SU-DHL-6 (cell line): Measurements from ENCODE around the gene MGAT1.

Experiments used
- CTCF ChIP-seq: fragments of 200-600 bp; sonication (generic); IDR thresholded peaks from one replicate; pipeline ENCODE4 v1.5.1; 2017; ENCODE audit warnings: antibody characterized with exemption, mild to moderate bottlenecking, low read length, moderate library complexity; ENCODE audit not compliant: insufficient read depth, poor library complexity, severe bottlenecking
- EZH2phosphoT487 ChIP-seq: fragments of 200-600 bp; sonication (generic), shearing (Covaris generic); conservative IDR thresholded peaks from 2 replicates; pipeline ENCODE4 v1.6.1; 2018; ENCODE audit warnings: mild to moderate bottlenecking, antibody characterized with exemption, low read length, moderate library complexity, mixed read lengths

GRCh38 chr5:180755601-180756000, 47.0 kb downstream of the MGAT1 start:
- TF ChIP-seq CTCF (no peak), EZH2phosphoT487 (no peak)
